IMR-90 (cell line): ENCODE data around the gene FER1L5. TPM values are rescaled to one million over a fixed set of nuclear protein-coding genes. Genes with fewer than 3 reads are reported as not detected.

ENCODE experiments used
- ATAC-seq: fragments of 200-7000 bp; cut with Tn5 transposase; 2 replicates; pipeline ENCODE4 v1.9.1; 2020; ENCODE audit warnings: low read depth, mild to moderate bottlenecking, moderate library complexity
- BruUV-seq: library from RNA; stranded (reverse); fragments of 400-500 nt; replicated peaks from 2 replicates; lab custom pipeline; 2021; lab: Mats Ljungman, UMichigan
- CTCF ChIA-PET: fragments of 300-600 bp; formaldehyde crosslinking; extraction: SDS; loops from one replicate; lab custom pipeline; 2021; ENCODE audit warnings: antibody characterized with exemption; lab: Yijun Ruan, JAX
- POLR2A ChIA-PET: fragments of 300-600 bp; sonication (Branson Sonifier 250); formaldehyde crosslinking; loops from one replicate; lab custom pipeline; 2022; ENCODE audit warnings: antibody characterized with exemption; ENCODE audit not compliant: unreplicated experiment; lab: Charles Lee
- DNase-seq: peaks from one replicate; pipeline ENCODE4 v3.0.0; 2013
- H2AFZ ChIP-seq: replicated peaks from 2 replicates; pipeline ENCODE3; 2013; ENCODE audit warnings: low read length, mild to moderate bottlenecking; ENCODE audit not compliant: poor library complexity
- H2AK5ac ChIP-seq: 2 replicates; pipeline ENCODE4 v1.6.1; 2013; ENCODE audit warnings: low read depth, low read length, inconsistent platforms
- H2AK9ac ChIP-seq: replicated peaks from 2 replicates; pipeline ENCODE3; 2013; ENCODE audit warnings: mild to moderate bottlenecking, low read depth, low read length, moderate library complexity; ENCODE audit not compliant: poor library complexity
- H2BK120ac ChIP-seq: 2 replicates; pipeline ENCODE4 v1.6.1; 2013; ENCODE audit warnings: low read depth, low read length, inconsistent platforms
- H2BK15ac ChIP-seq: 3 replicates; pipeline ENCODE4 v1.6.1; 2013; ENCODE audit warnings: low read depth, low read length, inconsistent platforms
- H2BK20ac ChIP-seq: 2 replicates; pipeline ENCODE4 v1.6.1; 2013; ENCODE audit warnings: low read depth, mild to moderate bottlenecking, inconsistent platforms, low read length, moderate library complexity
- H2BK5ac ChIP-seq: 2 replicates; pipeline ENCODE4 v1.6.1; 2013; ENCODE audit warnings: mild to moderate bottlenecking, low read depth, low read length, inconsistent platforms; ENCODE audit not compliant: poor library complexity, severe bottlenecking
- H3K14ac ChIP-seq: replicated peaks from 2 replicates; pipeline ENCODE4 v1.6.1; 2013; ENCODE audit warnings: low read depth, low read length, inconsistent platforms
- H3K18ac ChIP-seq: 2 replicates; pipeline ENCODE4 v1.6.1; 2013; ENCODE audit warnings: low read depth, low read length, control low read depth
- H3K23ac ChIP-seq: 2 replicates; pipeline ENCODE4 v1.6.1; 2013; ENCODE audit warnings: low read depth, low read length, inconsistent platforms
- H3K27ac ChIP-seq: 2 replicates; pipeline ENCODE4 v1.5.1; 2013; ENCODE audit warnings: mild to moderate bottlenecking, control low read depth, low read length; ENCODE audit not compliant: insufficient read depth
- H3K27me3 ChIP-seq: 2 replicates; pipeline ENCODE4 v1.6.1; 2013; ENCODE audit warnings: low read length; ENCODE audit not compliant: control insufficient read depth, insufficient read depth
- H3K36me3 ChIP-seq: 2 replicates; pipeline ENCODE4 v1.6.1; 2013; ENCODE audit warnings: low read length, mixed read lengths; ENCODE audit not compliant: control insufficient read depth, insufficient read depth
- H3K4ac ChIP-seq: 2 replicates; pipeline ENCODE4 v1.6.1; 2013; ENCODE audit warnings: low read depth, low read length, inconsistent platforms
- H3K4me1 ChIP-seq: 2 replicates; pipeline ENCODE4 v1.6.1; 2013; ENCODE audit warnings: low read length, mixed read lengths; ENCODE audit not compliant: control insufficient read depth, insufficient read depth
- H3K4me2 ChIP-seq: 2 replicates; pipeline ENCODE4 v1.6.1; 2013; ENCODE audit warnings: low read depth, mild to moderate bottlenecking, control low read depth, low read length, moderate library complexity
- H3K4me3 ChIP-seq: 2 replicates; pipeline ENCODE4 v1.5.1; 2013; ENCODE audit warnings: low read depth, mild to moderate bottlenecking, control low read depth, low read length, moderate library complexity; ENCODE audit not compliant: insufficient read depth
- H3K56ac ChIP-seq: 2 replicates; pipeline ENCODE4 v1.6.1; 2013; ENCODE audit warnings: low read length, inconsistent platforms; ENCODE audit not compliant: insufficient read depth; ENCODE audit errors: extremely low read depth
- H3K79me1 ChIP-seq, 2 experiments: 2 replicates each; pipeline ENCODE4 v1.6.1; 2013; ENCODE audit warnings: low read length in 2 of 2, inconsistent platforms in 1 of 2, low read depth in 1 of 2
- H3K9ac ChIP-seq: 2 replicates; pipeline ENCODE4 v1.6.1; 2013; ENCODE audit warnings: low read depth, low read length, control low read depth
- H3K9me1 ChIP-seq: 2 replicates; pipeline ENCODE4 v1.6.1; 2013; ENCODE audit warnings: low read length, inconsistent platforms; ENCODE audit not compliant: insufficient read depth
- H3K9me3 ChIP-seq: 2 replicates; pipeline ENCODE4 v1.6.1; 2013; ENCODE audit warnings: low read length; ENCODE audit not compliant: control insufficient read depth, insufficient read depth
- H4K20me1 ChIP-seq: 2 replicates; pipeline ENCODE4 v1.6.1; 2013; ENCODE audit warnings: low read length, inconsistent platforms; ENCODE audit not compliant: insufficient read depth
- H4K5ac ChIP-seq: 2 replicates; pipeline ENCODE4 v1.6.1; 2013; ENCODE audit warnings: mild to moderate bottlenecking, low read depth, low read length, control low read depth
- H4K8ac ChIP-seq, 2 experiments: 2 replicates each; pipeline ENCODE4 v1.6.1; 2013; ENCODE audit warnings: low read depth in 2 of 2, low read length in 2 of 2, control low read depth in 1 of 2, inconsistent platforms in 1 of 2
- H4K91ac ChIP-seq: 2 replicates; pipeline ENCODE4 v1.6.1; 2013; ENCODE audit warnings: low read depth, low read length, inconsistent platforms; ENCODE audit not compliant: insufficient read depth
- CEBPB ChIP-seq: IDR thresholded peaks from 2 replicates; pipeline ENCODE4 v1.6.1; 2012; ENCODE audit warnings: low read depth, low read length, improper control_type of control experiment
- CHD1 ChIP-seq: IDR thresholded peaks from 2 replicates; pipeline ENCODE4 v1.6.1; 2012; ENCODE audit warnings: low read depth, low read length, improper control_type of control experiment
- CTCF ChIP-seq: conservative IDR thresholded peaks from 2 replicates; pipeline ENCODE4 v1.5.1; 2012; ENCODE audit warnings: mild to moderate bottlenecking, low read depth, low read length, improper control_type of control experiment
- FOS ChIP-seq: fragments of 150-350 bp; IDR thresholded peaks from 2 replicates; pipeline ENCODE4 v1.6.1; 2016; ENCODE audit warnings: low read depth, low read length
- MAFK ChIP-seq: IDR thresholded peaks from 2 replicates; pipeline ENCODE4 v1.6.1; 2012; ENCODE audit warnings: low read depth, low read length, improper control_type of control experiment
- MAZ ChIP-seq: IDR thresholded peaks from 2 replicates; pipeline ENCODE4 v1.6.1; 2012; ENCODE audit warnings: low read depth, mild to moderate bottlenecking, low read length, improper control_type of control experiment, moderate library complexity, borderline replicate concordance
- MXI1 ChIP-seq: IDR thresholded peaks from 2 replicates; pipeline ENCODE4 v1.6.1; 2012; ENCODE audit warnings: low read depth, mild to moderate bottlenecking, low read length, moderate library complexity, borderline replicate concordance
- NFE2L2 ChIP-seq: fragments of 150-350 bp; IDR thresholded peaks from 2 replicates; pipeline ENCODE4 v1.6.1; 2016; ENCODE audit warnings: low read depth, mild to moderate bottlenecking, low read length
- POLR2A ChIP-seq: IDR thresholded peaks from 2 replicates; pipeline ENCODE4 v1.6.1; 2012; ENCODE audit warnings: mild to moderate bottlenecking, low read depth, low read length
- RAD21 ChIP-seq: IDR thresholded peaks from 2 replicates; pipeline ENCODE4 v1.6.1; 2012; ENCODE audit warnings: low read length, improper control_type of control experiment
- RCOR1 ChIP-seq: IDR thresholded peaks from 2 replicates; pipeline ENCODE4 v1.6.1; 2012; ENCODE audit warnings: mild to moderate bottlenecking, low read length, improper control_type of control experiment; ENCODE audit not compliant: insufficient replicate concordance
- RFX5 ChIP-seq: IDR thresholded peaks from 2 replicates; pipeline ENCODE4 v1.8.0; 2012; ENCODE audit warnings: low read depth, mild to moderate bottlenecking, low read length, moderate library complexity
- SMC3 ChIP-seq: fragments of 150-350 bp; IDR thresholded peaks from 2 replicates; pipeline ENCODE4 v1.6.1; 2016; ENCODE audit warnings: low read depth, mild to moderate bottlenecking, antibody characterized with exemption, low read length, moderate library complexity
- WGBS, 2 experiments: methylation state at CpG; one replicate each; pipeline versions ENCODE4 v1.1.5 to v1.1.7; 2013; ENCODE audit warnings: missing lambda C conversion rate in 2 of 2; ENCODE audit not compliant: insufficient read length in 1 of 2; ENCODE audit errors: extremely low coverage in 2 of 2; 5-methylcytosine and 5-hydroxymethylcytosine counted together
- dilution Hi-C: fragments of 300-500 bp; cut with HindIII; formaldehyde crosslinking; loops from one replicate; pipeline ENCODE4 v1.14.3; 2018; ENCODE audit warnings: low sequenced_read_pairs; ENCODE audit not compliant: unreplicated experiment
- in situ Hi-C: fragments of 300-500 bp; cut with MboI; formaldehyde crosslinking; loops from 3 replicates; pipeline ENCODE4 v1.14.3; 2019; ENCODE audit warnings: low sequenced_read_pairs, inconsistent platforms, mixed read lengths
- intact Hi-C: fragments of 100-400 bp; cut with micrococcal nuclease; formaldehyde crosslinking; loops from 2 replicates; pipeline ENCODE4 v1.10.0; 2022
- polyA plus RNA-seq, 3 experiments: library from polyadenylated mRNA; depleted of rRNA; stranded (reverse); fragments of >200 nt; gene quantifications; 2 replicates each; pipeline ENCODE4 v1.2.3, GENCODE V29; 2012; ENCODE audit warnings: low replicate concordance in 1 of 3
- total RNA-seq: library from RNA; depleted of rRNA; stranded (reverse); fragments of >200 nt; gene quantifications from 2 replicates; pipeline ENCODE4 v1.2.3, GENCODE V29; 2012
- TF ChIP-seq, protein P1 (sequence below): fragments of 150-350 bp; IDR thresholded peaks from 2 replicates; pipeline ENCODE4 v1.6.1; 2017; ENCODE audit warnings: mild to moderate bottlenecking, antibody characterized with exemption, low read length, low read depth
- TF ChIP-seq, protein P2 (sequence below): fragments of 150-350 bp; IDR thresholded peaks from 2 replicates; pipeline ENCODE4 v1.6.1; 2016; ENCODE audit warnings: low read depth, mild to moderate bottlenecking, low read length, moderate library complexity, borderline replicate concordance

FER1L5 gene
- total and polyA plus RNA-seq, 2 of the 4 experiments (the other 2 are of a cell fraction): 0.15 to 0.36 TPM

DNA sequence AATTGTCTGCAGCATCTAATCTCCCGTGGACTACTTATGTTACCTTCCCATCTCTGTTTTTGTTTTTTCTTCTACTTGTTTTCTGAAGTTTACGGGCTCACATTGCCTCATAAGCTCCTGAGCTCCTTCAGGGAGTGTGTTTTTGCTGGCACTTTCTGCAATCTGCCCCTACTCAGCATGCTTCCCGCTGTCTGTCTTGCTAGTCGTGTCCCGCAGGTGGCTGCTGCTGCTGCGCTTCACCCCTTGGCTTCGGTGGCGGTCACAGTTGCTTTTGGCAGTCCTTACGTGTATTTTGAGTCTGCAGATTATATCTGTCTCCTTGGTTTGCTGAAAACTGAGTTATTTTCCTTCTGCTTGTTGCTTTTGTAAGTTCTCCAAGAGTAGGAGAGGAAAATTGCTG, 37.3 kb downstream of the FER1L5 start:
- H2AK5ac ChIP-seq: no peak overlapping the region
- ATAC-seq (no peak), DNase-seq (no peak)
- no peak overlapping the region for H2BK20ac ChIP-seq
- H2AFZ ChIP-seq: no peak overlapping the region
- no peaks in the 10 kb centered on the region for H3K79me1 ChIP-seq
- peaks cover 17% of the 10 kb centered on the region for H3K27me3 ChIP-seq
- H3K4ac ChIP-seq: no peak overlapping the region
- POLR2A ChIA-PET: no interaction called here
- no peak overlapping the region for H3K56ac ChIP-seq
- H2AK9ac ChIP-seq: no peak overlapping the region
- H3K4me1 ChIP-seq: peaks cover under 1% of the 10 kb centered on the region; the same call in 1 of the 2 replicates
- no peaks in the 10 kb centered on the region for H3K9me1 ChIP-seq
- no peak overlapping the region for H3K18ac ChIP-seq
- H3K23ac ChIP-seq: no peak overlapping the region
- peak overlapping the region; percentile 16; the same call in 1 of the 2 replicates for H3K4me2 ChIP-seq
- no peak overlapping the region for H3K4me3 ChIP-seq
- no peak overlapping the region for H2BK120ac ChIP-seq
- H2BK5ac ChIP-seq: no peak overlapping the region
- WGBS, 2 experiments: no CpG with 5 or more reads among the region's 9 CpGs
- no peak overlapping the region for H3K14ac ChIP-seq
- H4K91ac ChIP-seq: no peak overlapping the region
- H2BK15ac ChIP-seq: no peak overlapping the region
- H3K9ac ChIP-seq: no peak overlapping the region
- CTCF ChIA-PET: no interaction called here
- H3K36me3 ChIP-seq: no peaks in the 10 kb centered on the region
- no peak overlapping the region for H4K5ac ChIP-seq
- TF ChIP-seq NFE2L2: no peak
- TF ChIP-seq MAZ: no peak
- TF ChIP-seq RCOR1: no peak
- TF ChIP-seq CEBPB: no peak
- no peak for TF ChIP-seq MXI1
- no peak for TF ChIP-seq MAFK
- no peak for TF ChIP-seq SMC3
- no peak for TF ChIP-seq CHD1
- TF ChIP-seq RFX5: no peak
- no peak for TF ChIP-seq FOS
- no peak for TF ChIP-seq RAD21
- TF ChIP-seq, protein P1, sequence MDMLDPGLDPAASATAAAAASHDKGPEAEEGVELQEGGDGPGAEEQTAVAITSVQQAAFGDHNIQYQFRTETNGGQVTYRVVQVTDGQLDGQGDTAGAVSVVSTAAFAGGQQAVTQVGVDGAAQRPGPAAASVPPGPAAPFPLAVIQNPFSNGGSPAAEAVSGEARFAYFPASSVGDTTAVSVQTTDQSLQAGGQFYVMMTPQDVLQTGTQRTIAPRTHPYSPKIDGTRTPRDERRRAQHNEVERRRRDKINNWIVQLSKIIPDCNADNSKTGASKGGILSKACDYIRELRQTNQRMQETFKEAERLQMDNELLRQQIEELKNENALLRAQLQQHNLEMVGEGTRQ: no peak
- TF ChIP-seq CTCF: no peak
- TF ChIP-seq, protein P2, sequence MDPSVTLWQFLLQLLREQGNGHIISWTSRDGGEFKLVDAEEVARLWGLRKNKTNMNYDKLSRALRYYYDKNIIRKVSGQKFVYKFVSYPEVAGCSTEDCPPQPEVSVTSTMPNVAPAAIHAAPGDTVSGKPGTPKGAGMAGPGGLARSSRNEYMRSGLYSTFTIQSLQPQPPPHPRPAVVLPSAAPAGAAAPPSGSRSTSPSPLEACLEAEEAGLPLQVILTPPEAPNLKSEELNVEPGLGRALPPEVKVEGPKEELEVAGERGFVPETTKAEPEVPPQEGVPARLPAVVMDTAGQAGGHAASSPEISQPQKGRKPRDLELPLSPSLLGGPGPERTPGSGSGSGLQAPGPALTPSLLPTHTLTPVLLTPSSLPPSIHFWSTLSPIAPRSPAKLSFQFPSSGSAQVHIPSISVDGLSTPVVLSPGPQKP: no peak
- TF ChIP-seq POLR2A: no peak
- intact Hi-C loops (no loop called here), dilution Hi-C loops (no loop called here), in situ Hi-C loops (no loop called here)
- no peaks in the 10 kb centered on the region for H4K20me1 ChIP-seq
- no peak overlapping the region for H3K27ac ChIP-seq
- no peaks in the 10 kb centered on the region for H3K9me3 ChIP-seq
- BruUV-seq: no TSS peak
- no peak overlapping the region for H4K8ac ChIP-seq
